ENCODE data around the gene MPDU1.
A peak's percentile ranks its signal among the peaks of the same experiment; 100 is the strongest.

MPDU1 gene

DNA sequence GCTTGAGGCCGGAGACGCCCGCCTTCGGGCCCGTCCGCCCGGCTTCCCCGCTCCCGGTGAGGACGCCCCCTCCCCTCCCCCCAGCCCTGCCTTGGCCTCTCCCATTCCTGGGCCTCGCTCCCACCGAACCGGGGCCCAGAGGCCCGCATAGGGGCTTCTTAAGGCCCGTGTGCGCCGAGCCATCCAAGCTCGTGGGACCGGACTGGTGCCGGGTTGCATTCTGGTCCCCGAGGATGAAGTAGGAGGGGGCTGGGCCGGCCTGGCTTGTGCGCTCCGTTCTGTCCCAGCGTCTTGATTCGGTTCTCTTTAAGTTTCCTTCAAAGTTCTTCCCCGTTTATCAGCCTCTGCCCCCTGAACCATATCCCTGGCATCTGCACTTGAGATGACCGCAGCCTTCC is 21.4 kb upstream of the MPDU1 start:
- ChIA-PET POLR2A (interaction anchor here (0.6 to 1.2 kb wide), 2 partner anchors 18 to 127 kb away, joined by 4 read pairs; partner anchors contain the start of gene CD68), CTCF (interaction anchor here (0.8 to 3.3 kb wide), 10 partner anchors 8 to 238 kb away, joined by 3 to 115 read pairs (median 30); partner anchors contain the start of genes CD68, KCTD11, MPDU1 and SOX15)
- peak overlapping the region; percentile 84 for H3K4me3 ChIP-seq (ENCODE audit: low read depth, low read length)
- TF ChIP-seq, protein P1, sequence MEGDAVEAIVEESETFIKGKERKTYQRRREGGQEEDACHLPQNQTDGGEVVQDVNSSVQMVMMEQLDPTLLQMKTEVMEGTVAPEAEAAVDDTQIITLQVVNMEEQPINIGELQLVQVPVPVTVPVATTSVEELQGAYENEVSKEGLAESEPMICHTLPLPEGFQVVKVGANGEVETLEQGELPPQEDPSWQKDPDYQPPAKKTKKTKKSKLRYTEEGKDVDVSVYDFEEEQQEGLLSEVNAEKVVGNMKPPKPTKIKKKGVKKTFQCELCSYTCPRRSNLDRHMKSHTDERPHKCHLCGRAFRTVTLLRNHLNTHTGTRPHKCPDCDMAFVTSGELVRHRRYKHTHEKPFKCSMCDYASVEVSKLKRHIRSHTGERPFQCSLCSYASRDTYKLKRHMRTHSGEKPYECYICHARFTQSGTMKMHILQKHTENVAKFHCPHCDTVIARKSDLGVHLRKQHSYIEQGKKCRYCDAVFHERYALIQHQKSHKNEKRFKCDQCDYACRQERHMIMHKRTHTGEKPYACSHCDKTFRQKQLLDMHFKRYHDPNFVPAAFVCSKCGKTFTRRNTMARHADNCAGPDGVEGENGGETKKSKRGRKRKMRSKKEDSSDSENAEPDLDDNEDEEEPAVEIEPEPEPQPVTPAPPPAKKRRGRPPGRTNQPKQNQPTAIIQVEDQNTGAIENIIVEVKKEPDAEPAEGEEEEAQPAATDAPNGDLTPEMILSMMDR (IDR thresholded peaks at IDR 0.05; ENCODE audit: insufficient read depth, low read length, missing control alignments), result no peak
- DNase-seq (ENCODE audit: low read depth, low spot score), result no peak

DNA sequence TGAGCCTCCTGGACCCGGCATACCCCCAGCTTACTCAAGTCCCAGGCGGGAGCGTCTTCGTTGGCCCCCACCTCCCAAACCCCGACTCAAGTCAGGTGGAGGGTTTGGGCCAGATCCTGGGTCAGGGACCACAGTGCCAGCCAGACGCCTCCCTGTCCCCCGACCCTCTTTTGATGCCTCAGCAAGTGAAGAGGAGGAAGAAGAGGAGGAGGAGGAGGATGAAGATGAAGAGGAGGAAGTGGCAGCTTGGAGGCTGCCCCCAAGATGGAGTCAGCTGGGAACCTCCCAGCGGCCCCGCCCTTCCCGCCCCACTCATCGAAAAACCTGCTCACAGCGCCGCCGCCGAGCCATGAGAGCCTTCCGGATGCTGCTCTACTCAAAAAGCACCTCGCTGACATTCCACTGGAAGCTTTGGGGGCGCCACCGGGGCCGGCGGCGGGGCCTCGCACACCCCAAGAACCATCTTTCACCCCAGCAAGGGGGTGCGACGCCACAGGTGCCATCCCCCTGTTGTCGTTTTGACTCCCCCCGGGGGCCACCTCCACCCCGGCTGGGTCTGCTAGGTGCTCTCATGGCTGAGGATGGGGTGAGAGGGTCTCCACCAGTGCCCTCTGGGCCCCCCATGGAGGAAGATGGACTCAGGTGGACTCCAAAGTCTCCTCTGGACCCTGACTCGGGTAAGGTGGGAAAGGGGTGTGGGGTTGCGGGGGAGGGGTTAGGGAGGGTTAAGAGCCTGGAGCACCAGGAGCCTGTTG is 20.4 kb upstream of the MPDU1 start:
- no peak for DNase-seq (ENCODE audit: low read depth, low spot score)
- H3K4me3 ChIP-seq (ENCODE audit: low read depth, low read length), result peak overlapping the region; percentile 8
- POLR2A ChIA-PET, result no interaction called here
- CTCF ChIA-PET, result interaction anchor here (0.8 kb wide), 1 partner anchor 49 kb away, joined by 3 read pairs; no protein-coding TSS in a partner anchor
- TF ChIP-seq, protein P1 (IDR thresholded peaks at IDR 0.05; ENCODE audit: insufficient read depth, low read length, missing control alignments), result no peak

DNA sequence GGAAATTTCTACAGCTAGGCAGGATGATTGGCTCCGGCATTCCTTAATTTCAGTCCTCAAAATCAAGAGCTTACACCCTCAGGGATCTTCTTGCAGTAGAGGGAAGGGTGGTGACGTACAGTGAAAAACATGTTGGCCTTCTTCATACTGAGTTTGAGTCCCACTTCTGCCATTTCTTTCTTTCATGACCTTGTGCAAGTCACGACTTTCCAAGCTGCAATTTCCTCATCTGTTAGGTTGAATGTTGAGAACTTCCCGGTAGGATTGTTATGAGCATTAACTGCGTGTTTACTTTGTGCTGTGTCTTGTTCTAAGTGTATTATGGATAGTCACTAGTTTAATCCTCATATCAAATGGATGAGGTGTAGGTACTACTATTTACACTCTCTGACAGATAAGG is 14.1 kb upstream of the MPDU1 start:
- DNase-seq (ENCODE audit: low read depth, low spot score), result no peak
- POLR2A ChIA-PET, result no interaction called here
- no peak overlapping the region for H3K4me3 ChIP-seq (ENCODE audit: low read depth, low read length)
- TF ChIP-seq, protein P1 (IDR thresholded peaks at IDR 0.05; ENCODE audit: insufficient read depth, low read length, missing control alignments), result no peak
- CTCF ChIA-PET, result interaction anchor here (0.7 to 4.7 kb wide), 2 partner anchors 9 to 273 kb away, joined by 3 to 54 read pairs; partner anchors contain the start of gene SENP3

DNA sequence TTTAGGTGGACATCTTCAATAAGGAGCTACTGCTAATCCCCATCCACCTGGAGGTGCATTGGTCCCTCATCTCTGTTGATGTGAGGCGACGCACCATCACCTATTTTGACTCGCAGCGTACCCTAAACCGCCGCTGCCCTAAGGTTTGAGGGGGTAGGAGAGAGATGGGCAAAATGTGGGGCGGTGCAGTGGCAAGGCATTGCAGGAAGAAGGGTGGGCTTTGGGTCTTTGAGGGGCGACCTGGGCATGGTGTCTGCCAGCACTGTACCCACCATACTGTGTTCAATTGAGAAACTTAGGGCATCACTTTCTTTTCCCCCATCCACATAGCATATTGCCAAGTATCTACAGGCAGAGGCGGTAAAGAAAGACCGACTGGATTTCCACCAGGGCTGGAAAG is 13.3 kb upstream of the MPDU1 start:
- TF ChIP-seq, protein P1 (IDR thresholded peaks at IDR 0.05; ENCODE audit: insufficient read depth, low read length, missing control alignments), result no peak
- H3K4me3 ChIP-seq (ENCODE audit: low read depth, low read length), result no peak overlapping the region
- ChIA-PET POLR2A (no interaction called here), CTCF (interaction anchor here (1.1 to 4.7 kb wide), 2 partner anchors 9 to 118 kb away, joined by 4 to 54 read pairs; partner anchors contain the start of genes SENP3 and WRAP53)
- DNase-seq (ENCODE audit: low read depth, low spot score), result no peak

DNA sequence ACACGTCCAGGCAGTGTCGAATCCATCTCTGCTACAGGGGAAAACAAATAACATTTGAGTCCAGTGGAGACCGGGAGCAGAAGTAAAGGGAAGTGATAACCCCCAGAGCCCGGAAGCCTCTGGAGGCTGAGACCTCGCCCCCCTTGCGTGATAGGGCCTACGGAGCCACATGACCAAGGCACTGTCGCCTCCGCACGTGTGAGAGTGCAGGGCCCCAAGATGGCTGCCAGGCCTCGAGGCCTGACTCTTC is 11.4 kb upstream of the MPDU1 start:
- ChIA-PET CTCF (interaction anchor here (1.0 to 4.7 kb wide), 2 partner anchors 11 to 60 kb away, joined by 3 to 54 read pairs; partner anchors contain the start of gene SENP3), POLR2A (interaction anchor here (0.6 to 3.4 kb wide), 5 partner anchors 11 to 616 kb away, joined by 3 to 45 read pairs (median 13); partner anchors contain the start of genes MPDU1, SENP3, TP53 and WRAP53)
- peak overlapping the region; percentile 72 for H3K4me3 ChIP-seq (ENCODE audit: low read depth, low read length)
- TF ChIP-seq, protein P1 (IDR thresholded peaks at IDR 0.05; ENCODE audit: insufficient read depth, low read length, missing control alignments), result no peak
- DNase-seq (ENCODE audit: low read depth, low spot score), result peak; percentile 97

DNA sequence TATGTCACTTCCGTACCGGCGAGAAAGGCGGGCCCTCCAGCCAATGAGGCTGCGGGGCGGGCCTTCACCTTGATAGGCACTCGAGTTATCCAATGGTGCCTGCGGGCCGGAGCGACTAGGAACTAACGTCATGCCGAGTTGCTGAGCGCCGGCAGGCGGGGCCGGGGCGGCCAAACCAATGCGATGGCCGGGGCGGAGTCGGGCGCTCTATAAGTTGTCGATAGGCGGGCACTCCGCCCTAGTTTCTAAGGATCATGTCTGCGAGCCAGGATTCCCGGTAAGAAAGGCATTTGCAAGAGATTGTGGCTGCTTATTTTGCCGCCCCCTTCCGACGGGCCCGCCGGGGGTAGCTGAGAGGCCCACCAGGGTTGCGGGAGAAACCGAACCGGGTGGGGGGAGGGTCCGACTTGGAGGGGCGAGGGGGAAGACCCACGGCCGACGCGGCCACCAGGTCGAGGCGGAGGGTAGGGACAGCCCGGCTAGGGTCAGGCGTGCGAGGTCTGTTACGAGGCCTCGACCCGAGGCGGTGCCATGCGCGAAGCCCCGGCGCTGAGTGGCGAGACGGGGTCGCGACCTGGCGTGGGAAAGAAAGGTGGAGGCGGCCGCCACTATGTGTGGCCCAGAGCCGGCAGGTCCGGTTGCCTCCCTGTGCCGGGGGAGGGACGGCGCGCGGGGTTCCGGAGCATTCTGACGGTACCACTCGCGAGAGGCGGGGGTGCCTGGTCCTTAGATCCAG is 10.9 kb upstream of the MPDU1 start:
- CTCF ChIA-PET, result interaction anchor here (1.0 to 4.7 kb wide), 4 partner anchors 12 to 60 kb away, joined by 3 to 54 read pairs (median 12); partner anchors contain the start of genes SENP3 and SOX15
- TF ChIP-seq, protein P1 (IDR thresholded peaks at IDR 0.05; ENCODE audit: insufficient read depth, low read length, missing control alignments), result no peak
- H3K4me3 ChIP-seq (ENCODE audit: low read depth, low read length), result peak overlapping the region; percentile 100
- POLR2A ChIA-PET, result interaction anchor here (0.6 to 3.4 kb wide), 9 partner anchors 11 to 616 kb away, joined by 3 to 45 read pairs (median 6); partner anchors contain the start of genes MPDU1, SENP3, TP53 and WRAP53
- DNase-seq (ENCODE audit: low read depth, low spot score), result no peak
